Stimulated activated CD8-positive, alpha-beta memory T cell treated with anti-CD3 and anti-CD28 coated beads, Interleukin-7, amount 100 ng/mL, for 1 hour (primary cell): ENCODE data around the gene CDK5R2.
A peak's percentile ranks its signal among the peaks of the same experiment; 100 is the strongest.

ENCODE experiments used
- DNase-seq, 2 donors: peaks; one replicate each; pipeline ENCODE4 v3.0.0-alpha.2; 2020; ENCODE audit warnings: low read depth in 2 of 2

The CDK5R2 gene

DNA sequence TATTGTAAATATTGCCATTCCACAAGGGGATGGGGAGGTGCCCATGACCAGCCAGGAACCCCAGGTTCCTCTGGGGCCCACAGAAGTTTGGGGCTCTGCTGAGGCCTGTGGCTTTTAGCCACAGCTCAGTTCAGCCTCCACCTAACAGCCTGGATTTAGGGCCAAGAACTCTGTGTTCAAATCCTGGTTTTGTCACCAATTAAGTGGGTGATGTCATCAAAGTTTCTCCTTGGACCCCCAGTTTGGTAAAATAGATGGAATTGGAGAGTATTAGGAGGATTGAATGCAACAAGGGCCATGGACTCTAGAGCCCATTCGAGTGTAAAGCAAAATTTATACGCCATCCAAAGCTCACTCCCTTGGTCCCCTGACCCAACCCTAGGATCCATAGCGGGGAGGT is 28.7 kb downstream of the CDK5R2 start:
- DNase-seq = no peak

DNA sequence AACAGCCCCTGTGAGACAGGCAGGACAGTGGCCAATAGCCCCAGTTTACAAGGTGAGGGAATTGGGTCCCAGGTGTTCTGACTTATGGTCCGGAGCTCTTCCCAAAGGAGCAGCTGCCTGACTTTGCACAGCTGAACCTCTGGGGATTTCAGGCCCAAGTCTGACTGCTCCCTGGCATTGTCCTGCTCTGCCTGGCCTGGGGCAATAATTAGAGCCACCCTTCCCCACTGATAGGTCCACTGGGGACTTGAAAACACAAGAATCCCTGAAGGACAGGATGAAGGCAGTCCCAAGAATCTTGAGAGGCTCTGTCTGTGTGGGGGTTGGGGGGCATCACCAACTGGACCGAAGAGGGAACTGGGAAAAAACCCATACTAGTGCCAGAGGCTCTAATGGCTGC is 29.2 kb downstream of the CDK5R2 start:
- DNase-seq = no peak

DNA sequence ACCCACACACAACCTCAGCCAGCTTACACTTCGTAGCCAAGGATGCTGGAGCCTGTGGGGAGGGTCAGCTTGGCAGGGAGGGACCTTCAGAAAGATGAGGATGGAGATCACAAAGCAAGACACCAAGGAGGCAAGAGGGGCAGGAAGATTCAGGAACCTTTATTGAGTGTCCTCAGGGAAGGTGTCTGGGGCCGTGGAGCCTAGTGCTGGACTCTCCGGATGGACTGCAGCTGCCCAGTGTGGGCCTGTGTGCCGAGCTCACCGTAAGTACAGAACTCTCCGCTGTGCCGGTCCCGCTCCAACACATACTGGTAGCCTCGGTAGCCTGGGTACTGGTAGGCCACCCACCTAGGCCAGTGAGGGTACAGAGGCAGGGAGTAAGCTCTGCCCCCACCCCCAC is 30.6 kb downstream of the CDK5R2 start:
- DNase-seq = no peak

DNA sequence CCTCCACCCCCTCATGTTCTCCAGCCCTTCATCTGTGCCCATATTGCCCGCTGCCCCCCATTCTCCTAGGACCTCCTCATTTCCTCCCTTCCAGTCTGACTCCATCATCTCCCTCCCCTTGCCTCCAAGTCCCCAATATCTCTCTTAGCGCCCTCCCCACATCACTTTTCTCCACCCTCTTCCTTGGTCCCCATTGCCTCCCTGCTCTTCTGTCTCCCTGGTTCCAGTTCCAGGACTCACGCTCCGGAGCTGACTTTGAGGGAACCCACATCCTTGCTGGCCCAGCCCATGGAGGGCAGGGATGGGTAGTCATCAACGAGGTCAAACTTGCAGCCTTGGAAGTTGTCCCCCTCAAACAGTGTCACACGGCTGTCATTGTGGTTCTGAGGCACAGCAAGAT is 31.1 kb downstream of the CDK5R2 start:
- no peak for DNase-seq

DNA sequence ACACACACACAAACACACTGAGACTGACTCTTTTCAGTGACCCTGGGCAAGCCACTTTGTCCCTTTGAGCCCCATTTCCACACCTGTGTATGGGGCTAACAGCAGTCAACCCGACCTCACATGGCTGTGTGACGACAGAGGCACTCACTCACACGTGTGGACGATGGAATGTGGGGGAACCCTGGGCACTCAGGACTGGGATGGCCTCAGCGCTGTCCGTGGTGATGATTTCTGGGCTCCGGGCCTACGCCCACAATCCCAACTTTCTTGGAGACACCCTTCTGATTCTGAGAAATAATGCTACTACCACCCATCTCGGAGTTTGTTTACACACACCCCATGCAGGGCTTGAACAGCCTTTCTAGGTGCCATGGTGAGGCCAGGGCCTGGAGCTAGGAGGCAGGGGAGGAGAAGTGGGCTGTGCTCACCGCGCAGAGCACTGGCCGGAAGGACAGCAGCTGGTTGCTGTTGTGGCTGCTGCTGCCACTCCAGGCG is 32.3 kb downstream of the CDK5R2 start:
- no peak for DNase-seq

DNA sequence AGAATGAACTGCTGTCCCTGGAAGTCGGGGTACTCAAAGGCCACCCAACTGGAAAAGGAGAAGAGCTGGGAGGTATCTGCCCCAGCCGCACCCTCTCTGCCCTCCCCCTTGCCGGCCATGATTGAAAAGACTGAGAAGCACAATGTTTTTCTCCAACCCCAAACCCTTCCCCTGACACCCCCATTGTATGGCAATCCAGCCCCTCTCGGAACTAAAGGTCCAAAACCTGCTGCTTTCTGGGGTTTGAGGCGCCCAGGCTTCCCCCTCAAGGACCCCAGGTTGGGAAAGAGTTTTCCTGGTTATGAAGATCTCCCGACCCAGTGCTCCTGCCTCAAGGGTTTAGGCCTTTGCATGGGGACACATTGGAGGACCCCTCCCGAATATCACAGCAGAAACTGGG is 32.7 kb downstream of the CDK5R2 start:
- no peak for DNase-seq

DNA sequence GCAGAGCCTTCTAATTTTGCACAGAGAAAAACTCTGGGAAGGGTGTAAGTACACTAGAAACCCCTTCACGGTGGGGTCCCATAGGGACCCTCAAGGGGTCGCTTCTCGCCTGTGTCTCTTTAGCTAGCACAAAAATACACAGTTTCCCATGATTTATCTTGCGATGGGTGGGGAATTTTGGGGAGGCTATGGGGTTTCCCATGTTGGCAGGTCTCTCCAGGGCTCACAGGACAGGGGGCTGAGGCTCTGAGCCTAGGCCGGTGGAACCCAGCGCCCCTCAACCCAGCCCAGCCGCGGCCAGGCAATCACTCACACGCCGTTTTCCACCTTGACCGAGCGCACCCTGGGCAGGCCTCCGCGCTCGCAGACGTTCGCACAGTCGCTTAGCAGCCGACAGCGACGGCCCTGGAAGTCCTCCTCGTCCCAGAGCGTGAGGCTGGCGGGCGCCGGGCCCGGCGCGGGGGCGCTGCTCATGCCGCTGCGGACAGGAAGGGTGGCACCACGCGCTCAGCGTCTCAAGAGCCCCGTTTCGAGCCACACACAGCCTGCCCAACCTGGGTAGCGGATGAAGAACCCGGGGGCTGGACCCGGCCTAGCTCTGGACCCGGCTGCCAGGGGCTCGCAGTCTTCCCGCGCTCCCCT is 33.4 kb downstream of the CDK5R2 start:
- no peak for DNase-seq

DNA sequence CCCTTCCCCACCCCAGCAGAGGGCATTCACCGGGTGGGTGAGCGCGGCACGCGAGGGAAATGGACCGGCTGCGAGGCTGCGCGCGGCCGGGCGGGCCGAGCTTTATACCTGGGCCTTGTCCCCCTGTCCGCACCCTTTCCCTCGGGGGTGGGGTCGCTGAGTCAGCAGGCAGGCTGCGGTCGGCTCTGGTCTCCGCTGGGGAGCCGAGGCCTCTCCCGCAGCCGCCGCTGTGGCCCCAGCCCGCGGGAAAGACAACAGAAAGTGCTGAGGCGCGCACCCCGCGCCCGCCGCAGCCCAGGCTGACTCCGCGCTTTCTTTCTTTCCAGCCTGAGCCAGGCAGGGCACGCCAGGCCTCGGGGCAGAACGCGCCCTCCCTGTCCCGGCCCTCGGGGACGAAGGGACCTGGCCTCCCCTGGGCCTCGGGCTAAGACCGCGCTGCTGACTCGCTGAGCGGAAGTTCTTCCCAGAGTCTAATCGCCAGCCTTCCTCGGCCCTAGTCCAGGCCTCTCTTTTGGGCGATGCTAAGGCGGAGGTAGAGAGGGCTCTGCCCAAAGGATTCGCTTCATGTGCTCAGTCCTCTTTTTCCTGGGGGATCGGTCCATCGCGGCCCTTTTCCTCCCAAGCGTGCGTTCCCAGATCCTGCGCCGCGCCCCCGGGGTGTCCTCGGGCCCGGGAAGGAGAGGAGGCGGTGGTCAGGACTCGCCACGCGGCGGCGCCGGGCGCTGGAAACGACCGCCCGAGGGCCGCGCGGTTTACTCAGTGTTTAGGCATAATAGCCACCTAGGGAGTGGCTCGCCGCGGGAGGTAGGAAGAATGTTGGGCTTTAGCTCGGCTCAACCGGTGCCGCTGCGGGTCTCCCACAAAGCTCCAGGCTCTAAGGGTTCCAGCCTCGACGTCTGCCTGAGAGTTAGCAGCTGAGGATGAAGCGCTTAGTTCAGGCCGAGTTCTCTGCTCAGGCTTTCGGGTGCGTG is 34.2 kb downstream of the CDK5R2 start, which contains the start of gene CRYBA2:
CRYBA2 (minus strand) TSS at position 78 of the 971 bp plus-strand sequence. CDS start 246 bp downstream, outside the sequence.
- DNase-seq = no peak

DNA sequence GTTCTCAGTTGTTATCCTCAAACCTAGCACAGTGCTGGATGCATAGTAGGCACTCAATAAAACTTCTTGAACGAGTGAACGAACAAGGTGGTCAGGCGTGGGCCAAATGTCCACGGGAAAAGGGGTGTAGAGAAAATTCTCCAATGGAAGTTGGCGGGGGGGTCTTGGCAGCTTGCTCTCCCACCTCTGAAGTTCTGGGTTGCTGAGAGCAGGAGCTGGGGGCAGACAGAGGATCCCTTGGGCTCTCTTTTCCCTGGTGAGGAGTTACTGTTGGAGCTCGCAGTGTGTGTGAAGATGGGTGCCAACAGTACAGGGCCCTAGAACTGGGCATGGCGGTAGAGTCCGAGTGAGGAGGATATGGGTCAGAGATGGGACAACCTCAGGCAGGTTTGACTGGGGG is 36.1 kb downstream of the CDK5R2 start:
- DNase-seq = no peak

DNA sequence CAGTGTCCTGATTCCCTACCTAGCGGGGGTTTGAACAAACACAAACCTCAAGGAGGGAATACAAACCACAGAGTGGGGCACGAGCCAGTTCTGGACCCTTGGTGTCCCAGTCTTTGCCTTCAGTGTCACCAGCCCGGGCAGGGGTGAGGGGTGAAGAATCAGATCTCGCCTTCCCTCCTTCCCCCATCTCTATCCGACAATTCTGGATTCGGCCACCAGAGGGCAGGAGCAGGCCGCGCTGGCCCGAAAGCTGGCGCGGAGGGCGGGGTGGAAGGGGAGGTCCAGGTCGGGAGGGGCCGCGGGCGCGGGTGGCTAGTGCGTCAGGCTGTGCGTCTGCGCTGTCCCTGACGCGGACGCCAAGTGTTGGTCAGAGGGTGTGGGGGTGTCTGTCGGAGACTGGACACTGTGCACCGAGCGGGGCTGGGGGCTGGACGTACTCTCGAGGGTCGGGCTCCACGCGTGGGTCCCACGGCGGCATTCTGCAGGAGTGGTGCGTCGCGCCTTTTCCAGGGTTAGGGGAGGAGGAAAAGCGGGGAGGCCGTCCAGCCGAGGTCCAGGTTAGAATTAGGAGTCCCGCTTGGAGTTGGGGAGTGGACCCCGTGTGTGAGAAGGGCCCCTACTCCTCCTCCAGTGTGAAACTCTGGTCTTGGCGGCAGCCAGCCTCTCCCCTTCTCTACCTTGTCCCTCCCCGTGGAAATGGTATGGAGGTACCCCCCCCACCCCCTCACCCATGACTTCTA is 36.7 kb downstream of the CDK5R2 start:
- peak; percentile 49 to 59 for DNase-seq

DNA sequence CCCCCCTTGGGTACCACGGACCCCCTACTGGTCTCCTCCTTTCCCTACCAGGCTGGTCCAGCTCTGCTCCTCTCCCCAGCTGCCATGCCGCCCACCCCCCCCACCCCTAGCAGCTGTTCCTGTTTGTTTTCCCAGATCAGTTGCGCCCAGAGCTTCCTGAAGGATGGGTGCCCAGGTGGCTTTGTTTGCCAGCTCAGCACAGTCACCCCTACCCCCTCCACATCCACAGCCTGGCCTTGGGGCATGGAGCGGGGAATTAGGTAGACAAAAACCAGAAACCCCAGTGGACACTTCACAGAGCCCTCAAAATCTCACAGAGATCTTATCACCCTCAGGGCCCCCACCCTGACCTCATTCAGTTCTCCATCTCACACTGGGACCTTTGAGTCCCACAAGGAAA is 37.5 kb downstream of the CDK5R2 start:
- no peak for DNase-seq

DNA sequence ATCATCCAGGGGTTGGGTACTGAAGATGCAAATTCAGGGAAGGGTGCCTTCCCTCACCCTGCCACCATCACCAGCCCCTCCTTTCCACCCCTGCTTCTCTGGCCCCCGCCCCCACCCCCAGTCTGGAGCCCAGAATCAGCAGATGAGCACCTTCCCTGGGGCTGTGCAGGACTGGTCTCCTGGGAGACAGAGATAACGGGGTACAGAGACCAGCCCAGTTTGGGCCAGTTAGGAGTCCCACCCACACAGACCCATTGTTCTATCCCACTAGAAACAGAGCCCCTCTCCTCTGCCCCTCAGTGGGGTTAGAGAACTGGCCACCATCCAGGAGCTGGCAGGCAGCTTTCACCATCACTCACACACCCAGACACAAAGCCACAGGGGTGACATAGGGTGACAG is 38.3 kb downstream of the CDK5R2 start:
- no peak for DNase-seq

DNA sequence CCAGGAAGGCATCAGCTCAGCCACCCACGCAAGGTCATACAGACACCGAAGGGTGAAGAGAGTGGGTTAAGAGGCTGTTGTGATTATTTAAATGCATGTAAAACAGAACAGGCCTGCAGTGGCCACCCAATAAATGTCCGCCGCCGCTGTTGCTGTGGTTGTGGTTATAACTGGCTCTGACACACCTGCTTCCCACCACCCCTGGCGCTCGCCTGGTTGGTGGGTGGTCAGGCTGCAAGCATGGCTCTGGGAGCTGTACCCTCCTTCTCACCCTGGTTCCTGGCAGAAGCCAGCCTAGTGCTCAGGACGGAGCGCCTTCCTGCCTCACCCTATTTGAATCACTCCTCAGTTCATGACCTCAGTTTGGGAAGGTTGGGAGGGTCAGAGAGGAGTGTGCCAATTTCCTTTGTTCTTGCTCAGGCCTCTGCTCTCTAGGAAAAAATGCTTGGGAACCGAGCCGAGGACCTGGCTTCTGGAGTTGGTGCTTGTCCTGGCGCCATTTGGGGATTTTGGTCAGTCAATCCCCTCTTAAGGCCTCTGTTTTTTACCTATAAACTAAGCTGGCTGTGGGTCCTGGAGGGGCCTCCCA is 39.0 kb downstream of the CDK5R2 start:
- DNase-seq = no peak

DNA sequence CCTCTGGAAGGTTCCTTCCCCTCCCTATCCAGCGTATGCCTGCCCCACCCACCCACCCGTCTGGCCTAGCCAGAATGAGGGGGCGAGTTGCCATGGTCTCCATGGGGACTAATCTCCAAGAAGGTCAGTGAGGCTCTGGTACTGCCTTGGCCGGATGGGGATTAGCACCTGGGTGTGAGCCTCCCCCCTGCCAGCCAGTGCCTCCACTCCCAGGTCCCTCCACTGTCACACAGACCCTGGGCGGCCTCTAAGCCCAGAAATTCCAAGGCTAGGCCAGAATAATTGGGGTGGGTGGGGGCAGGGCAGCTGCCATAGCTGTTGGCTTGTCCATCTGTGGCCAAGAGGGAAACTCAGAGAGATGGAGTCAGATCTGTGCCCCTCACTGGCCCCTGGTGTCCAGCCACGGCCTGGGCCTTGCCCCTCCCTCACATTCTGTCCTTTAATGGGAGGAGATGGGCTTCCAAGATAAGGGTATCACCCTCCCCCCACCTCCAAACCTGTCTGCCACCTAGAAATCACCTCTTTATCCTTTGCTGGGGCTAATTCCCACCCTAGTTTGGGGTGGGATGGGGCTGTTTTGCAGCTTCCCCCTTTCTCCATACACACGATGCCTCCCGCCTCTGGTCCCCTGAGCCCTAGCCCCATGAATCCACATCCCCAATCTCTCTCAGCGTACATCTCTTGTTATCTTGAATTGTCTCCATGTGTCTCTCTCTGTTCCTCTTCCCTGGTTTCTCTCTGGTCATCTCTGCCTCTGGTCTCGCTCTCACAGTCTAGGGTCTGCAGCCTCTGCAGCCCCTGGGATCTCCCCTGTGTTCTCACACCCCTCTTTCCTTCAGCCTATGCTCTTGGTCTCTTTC is 39.8 kb downstream of the CDK5R2 start:
- DNase-seq = no peak

DNA sequence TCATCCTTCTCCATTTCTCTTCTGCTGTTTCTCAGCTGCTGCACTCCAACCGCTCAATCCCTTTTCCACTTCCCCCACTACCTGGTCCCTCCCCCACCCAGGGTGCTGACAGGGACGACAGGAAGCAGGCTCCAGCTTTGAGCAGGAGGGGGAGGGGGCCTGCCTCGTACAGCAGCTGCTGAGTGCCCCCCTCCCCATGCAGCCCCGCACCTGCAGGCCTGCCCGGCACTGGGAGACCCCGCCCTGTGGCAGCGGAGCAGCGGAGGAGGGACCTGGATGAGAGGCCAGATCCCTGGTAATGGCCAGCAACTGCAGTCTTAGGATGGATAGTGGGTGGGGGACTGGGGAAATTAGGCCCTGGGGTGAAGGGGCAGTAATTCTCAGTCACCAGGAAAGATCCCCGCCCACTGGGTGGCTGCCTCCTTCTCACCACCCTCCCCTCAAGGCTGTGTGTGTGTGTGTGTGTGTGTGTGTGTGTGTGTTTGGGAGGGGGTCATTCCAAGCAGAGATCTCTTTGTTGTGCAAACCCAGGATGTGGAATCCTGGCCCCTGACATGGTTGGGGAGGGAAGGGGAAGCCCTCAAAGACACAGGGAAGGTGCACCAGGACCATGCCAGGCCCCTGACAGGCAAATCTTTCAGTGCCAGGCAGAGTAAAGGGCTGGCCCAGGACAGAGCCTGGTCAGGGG is 40.6 kb downstream of the CDK5R2 start:
- no peak for DNase-seq

DNA sequence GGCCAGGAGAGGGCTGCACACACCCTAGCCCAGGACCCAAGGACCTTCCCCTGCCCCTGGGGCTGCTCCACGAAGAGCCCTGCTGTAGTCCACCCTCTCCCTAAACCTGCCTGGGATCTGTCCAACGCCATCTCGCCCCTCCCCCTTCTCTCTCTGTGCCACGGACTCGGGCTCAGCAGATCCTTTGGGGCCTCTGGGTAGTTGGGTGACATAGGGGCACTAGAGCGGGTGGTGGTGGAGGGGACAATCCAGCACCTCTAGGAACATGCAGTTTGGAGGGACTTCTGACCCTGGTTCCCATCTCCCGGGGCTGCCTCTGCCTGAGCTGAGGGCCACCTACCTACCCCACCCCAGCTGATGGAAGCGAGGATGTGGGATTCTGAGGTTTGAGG is 41.1 kb downstream of the CDK5R2 start:
- DNase-seq = no peak

DNA sequence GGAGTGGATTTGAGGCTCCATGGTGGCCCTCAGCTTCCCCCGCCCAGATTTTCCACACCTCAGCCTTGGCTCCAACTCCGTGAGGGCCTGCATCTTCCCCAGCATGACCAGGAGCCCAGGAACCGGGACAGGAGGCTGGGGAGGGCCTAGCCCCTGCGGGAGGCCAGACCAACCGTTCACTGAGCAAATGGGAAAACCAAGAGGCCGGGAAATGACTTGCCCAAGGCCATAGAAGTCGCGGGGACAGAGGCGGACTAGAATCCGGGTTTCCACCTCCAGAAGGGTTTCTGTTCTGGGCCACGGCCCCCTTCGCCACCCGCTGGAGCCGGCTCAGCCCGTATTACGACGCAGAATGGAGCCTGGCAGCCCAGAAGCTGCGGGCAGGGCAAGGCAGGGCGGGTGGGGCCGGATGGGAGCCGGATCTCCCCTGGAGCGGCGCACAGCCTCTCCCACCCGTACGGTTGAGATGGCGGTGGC is 41.7 kb downstream of the CDK5R2 start:
- no peak for DNase-seq

DNA sequence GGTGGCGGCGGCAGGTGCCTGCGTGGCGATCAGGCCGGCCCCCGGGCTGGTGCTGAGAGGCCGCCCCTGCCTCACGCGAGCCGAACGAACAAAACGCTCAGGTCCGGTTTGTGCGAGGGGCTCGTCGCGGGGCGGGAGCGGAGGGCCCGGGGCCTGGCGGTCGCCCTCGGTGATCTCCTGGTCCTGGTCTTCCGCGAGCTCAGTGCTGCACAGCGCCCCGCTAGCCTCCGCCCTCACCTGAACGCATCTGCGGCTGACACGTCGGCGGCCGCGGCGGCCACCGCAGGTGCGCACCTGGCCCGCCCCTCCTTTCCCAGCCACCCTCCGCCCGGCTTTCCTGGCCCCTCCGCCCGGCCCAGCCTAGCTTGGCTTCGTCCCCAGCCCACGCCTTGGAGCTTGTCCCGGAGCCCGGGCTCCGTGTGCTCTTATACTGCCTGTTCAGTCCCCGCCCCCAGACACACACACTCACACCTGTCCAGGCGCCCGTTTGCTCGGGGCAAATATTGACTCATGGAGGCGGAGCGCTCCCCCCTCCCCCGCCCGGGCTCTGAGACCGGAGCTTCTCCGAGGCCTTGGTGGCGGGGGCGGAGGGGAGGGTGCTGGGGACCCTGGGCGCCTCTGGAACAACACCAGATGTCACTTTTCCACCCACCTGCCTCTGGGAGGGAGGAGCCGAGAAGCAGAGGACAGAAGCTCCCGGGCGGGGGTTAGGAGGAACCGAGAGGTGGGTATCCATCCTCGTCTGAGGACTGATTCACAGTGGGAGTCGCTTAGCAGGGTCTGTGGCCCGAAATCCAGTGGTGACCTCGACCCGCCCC is 42.3 kb downstream of the CDK5R2 start:
- DNase-seq = no peak
